ENCODE results near the gene HBA1.
"Not testable (repeated sequence)": the region's sequence is repeated elsewhere in the genome, so short reads cannot be mapped to it uniquely, and the experiment has no call there.

The HBA1 gene

DNA sequence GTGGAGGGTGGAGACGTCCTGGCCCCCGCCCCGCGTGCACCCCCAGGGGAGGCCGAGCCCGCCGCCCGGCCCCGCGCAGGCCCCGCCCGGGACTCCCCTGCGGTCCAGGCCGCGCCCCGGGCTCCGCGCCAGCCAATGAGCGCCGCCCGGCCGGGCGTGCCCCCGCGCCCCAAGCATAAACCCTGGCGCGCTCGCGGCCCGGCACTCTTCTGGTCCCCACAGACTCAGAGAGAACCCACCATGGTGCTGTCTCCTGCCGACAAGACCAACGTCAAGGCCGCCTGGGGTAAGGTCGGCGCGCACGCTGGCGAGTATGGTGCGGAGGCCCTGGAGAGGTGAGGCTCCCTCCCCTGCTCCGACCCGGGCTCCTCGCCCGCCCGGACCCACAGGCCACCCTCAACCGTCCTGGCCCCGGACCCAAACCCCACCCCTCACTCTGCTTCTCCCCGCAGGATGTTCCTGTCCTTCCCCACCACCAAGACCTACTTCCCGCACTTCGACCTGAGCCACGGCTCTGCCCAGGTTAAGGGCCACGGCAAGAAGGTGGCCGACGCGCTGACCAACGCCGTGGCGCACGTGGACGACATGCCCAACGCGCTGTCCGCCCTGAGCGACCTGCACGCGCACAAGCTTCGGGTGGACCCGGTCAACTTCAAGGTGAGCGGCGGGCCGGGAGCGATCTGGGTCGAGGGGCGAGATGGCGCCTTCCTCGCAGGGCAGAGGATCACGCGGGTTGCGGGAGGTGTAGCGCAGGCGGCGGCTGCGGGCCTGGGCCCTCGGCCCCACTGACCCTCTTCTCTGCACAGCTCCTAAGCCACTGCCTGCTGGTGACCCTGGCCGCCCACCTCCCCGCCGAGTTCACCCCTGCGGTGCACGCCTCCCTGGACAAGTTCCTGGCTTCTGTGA is at the start of gene HBA1:
Gene HBA1, plus strand, starts transcription at position 204 of the 906 bp plus-strand sequence. Its CDS starts 37 bp downstream, at position 241.
- H3K4me3 ChIP-seq (ENCODE audit: low read depth in 1 of 2, low read length in 2 of 2), result not testable (repeated sequence)
- H3K27me3 ChIP-seq (ENCODE audit: low read depth, low read length), result peaks cover 38% of the 10 kb centered on the region

DNA sequence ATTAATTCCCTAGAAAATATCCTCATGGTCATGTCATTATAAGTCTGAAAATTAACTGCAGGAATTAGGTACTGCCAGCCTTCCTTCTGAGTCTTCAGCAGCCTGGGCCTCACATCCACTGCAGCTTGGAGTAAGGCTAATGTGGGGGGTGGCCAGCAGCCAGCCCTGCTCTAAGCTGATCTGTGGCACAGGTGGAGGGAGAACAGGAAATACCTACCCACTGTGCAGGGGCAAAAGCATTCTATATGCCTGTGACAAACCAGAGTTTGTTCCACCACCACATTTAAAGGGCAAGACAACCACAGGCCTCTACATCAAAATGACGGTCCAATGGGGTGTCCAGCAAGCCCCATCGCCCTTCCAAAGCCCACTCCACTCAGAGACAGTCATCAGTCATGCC is 47.4 kb upstream of the HBA1 start:
- Histone ChIP-seq H3K27ac (ENCODE audit: low read length) (no peak overlapping the region), H3K27me3 (ENCODE audit: low read depth, low read length) (no peaks in the 10 kb centered on the region), H3K4me3 (ENCODE audit: low read depth in 1 of 2, low read length in 2 of 2) (no peak overlapping the region), H3K9me3 (ENCODE audit: control insufficient read depth in 1 of 2, low read length in 2 of 2) (no peaks in the 10 kb centered on the region), H3K36me3 (ENCODE audit: control insufficient read depth in 1 of 2, insufficient read depth in 2 of 2, low read length in 2 of 2) (peaks cover 3 to 5% of the 10 kb centered on the region in 2 donors), H3K4me1 (ENCODE audit: control insufficient read depth in 1 of 2, insufficient read depth in 2 of 2, low read length in 2 of 2) (no peaks in the 10 kb centered on the region)

More for the DNA sequence above, at the start of gene HBA1:
- not testable (repeated sequence) for H3K9me3 ChIP-seq (ENCODE audit: control insufficient read depth in 1 of 2, low read length in 2 of 2); H3K36me3 ChIP-seq (ENCODE audit: control insufficient read depth in 1 of 2, insufficient read depth in 2 of 2, low read length in 2 of 2); H3K27ac ChIP-seq (ENCODE audit: low read length)
- H3K4me1 ChIP-seq (ENCODE audit: control insufficient read depth in 1 of 2, insufficient read depth in 2 of 2, low read length in 2 of 2), result peaks cover 0 to 17% of the 10 kb centered on the region in 2 donors

DNA sequence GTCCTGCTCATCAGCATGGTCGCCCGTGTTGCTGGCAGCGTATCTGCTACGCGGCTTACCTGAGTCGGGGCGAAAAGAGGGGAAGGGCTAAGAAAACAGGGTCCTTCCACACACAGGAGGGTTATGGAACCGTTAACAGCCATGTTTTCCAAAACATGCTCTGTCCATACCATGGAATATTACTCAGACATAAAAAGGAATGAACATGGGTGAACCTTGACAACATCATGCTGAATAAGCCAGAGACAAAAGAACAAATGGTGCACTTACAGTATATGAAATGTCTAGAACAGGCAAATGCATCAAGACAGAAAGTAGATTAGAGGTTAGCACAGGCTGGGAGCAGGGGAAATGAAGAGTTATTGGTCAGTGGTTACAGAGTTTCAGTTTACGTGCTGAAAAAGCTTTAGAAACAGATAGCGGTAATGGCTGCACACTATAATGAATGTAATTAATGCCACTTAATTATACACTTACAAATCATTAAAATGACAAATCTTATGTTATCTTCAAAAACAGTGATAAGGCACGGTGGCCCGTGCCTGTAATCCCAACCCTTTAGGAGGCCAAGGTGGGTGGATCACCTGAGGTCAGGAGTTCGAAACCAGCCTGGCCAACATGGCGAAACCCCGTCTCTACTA is 45.8 kb upstream of the HBA1 start:
- peaks cover 0 to 3% of the 10 kb centered on the region in 2 donors for H3K36me3 ChIP-seq (ENCODE audit: control insufficient read depth in 1 of 2, insufficient read depth in 2 of 2, low read length in 2 of 2)
- H3K27me3 ChIP-seq (ENCODE audit: low read depth, low read length), result no peaks in the 10 kb centered on the region
- no peaks in the 10 kb centered on the region for H3K4me1 ChIP-seq (ENCODE audit: control insufficient read depth in 1 of 2, insufficient read depth in 2 of 2, low read length in 2 of 2)
- no peaks in the 10 kb centered on the region for H3K9me3 ChIP-seq (ENCODE audit: control insufficient read depth in 1 of 2, low read length in 2 of 2)
- no peak overlapping the region for H3K27ac ChIP-seq (ENCODE audit: low read length)
- no peak overlapping the region for H3K4me3 ChIP-seq (ENCODE audit: low read depth in 1 of 2, low read length in 2 of 2)

DNA sequence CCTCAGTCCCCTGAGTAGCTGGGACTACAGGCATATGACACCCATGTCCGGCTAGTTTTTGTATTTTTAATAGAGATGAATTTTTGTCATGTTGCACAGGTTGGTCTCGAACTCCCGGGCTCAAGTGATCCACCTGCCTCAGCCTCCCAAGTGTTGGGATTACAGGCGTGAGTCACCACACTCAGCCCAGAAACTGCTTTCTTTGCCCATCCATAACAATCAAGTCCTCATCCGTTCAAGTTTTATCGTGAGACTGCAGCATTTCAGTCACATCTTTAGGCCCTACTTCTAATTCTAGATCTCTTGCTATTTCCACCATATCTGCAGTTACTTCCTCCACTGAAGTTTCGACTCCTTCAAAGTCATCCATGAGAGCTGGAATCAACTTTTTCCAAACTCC is 44.4 kb upstream of the HBA1 start:
- Histone ChIP-seq H3K27ac (ENCODE audit: low read length) (no peak overlapping the region), H3K4me3 (ENCODE audit: low read depth in 1 of 2, low read length in 2 of 2) (no peak overlapping the region), H3K27me3 (ENCODE audit: low read depth, low read length) (no peaks in the 10 kb centered on the region), H3K9me3 (ENCODE audit: control insufficient read depth in 1 of 2, low read length in 2 of 2) (no peaks in the 10 kb centered on the region), H3K4me1 (ENCODE audit: control insufficient read depth in 1 of 2, insufficient read depth in 2 of 2, low read length in 2 of 2) (peaks cover 0 to under 1% of the 10 kb centered on the region in 2 donors), H3K36me3 (ENCODE audit: control insufficient read depth in 1 of 2, insufficient read depth in 2 of 2, low read length in 2 of 2) (peaks cover 0 to 3% of the 10 kb centered on the region in 2 donors)

DNA sequence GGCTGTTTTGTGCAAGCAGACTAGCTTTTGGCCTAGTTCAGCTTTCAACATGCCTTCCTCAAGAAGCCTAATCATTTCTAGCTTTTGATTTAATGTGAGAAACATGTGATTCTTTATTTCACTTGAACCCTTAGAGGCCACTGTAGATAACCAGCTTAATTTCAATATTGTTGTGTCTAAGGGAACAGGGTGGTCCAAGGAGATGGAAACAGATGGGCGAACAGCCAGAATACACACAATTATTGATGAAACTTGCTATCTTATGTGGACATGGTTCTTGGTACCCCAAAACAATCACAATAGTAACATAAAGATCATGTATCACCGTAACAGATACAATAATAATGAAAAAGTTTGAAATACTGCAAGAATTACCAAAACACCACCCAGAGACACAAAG is 42.8 kb upstream of the HBA1 start:
- H3K4me3 ChIP-seq (ENCODE audit: low read depth in 1 of 2, low read length in 2 of 2), result no peak overlapping the region
- H3K9me3 ChIP-seq (ENCODE audit: control insufficient read depth in 1 of 2, low read length in 2 of 2), result no peaks in the 10 kb centered on the region
- H3K27me3 ChIP-seq (ENCODE audit: low read depth, low read length), result no peaks in the 10 kb centered on the region
- peaks cover 0 to 3% of the 10 kb centered on the region in 2 donors for H3K36me3 ChIP-seq (ENCODE audit: control insufficient read depth in 1 of 2, insufficient read depth in 2 of 2, low read length in 2 of 2)
- H3K27ac ChIP-seq (ENCODE audit: low read length), result no peak overlapping the region
- H3K4me1 ChIP-seq (ENCODE audit: control insufficient read depth in 1 of 2, insufficient read depth in 2 of 2, low read length in 2 of 2), result peaks cover 0 to 8% of the 10 kb centered on the region in 2 donors

DNA sequence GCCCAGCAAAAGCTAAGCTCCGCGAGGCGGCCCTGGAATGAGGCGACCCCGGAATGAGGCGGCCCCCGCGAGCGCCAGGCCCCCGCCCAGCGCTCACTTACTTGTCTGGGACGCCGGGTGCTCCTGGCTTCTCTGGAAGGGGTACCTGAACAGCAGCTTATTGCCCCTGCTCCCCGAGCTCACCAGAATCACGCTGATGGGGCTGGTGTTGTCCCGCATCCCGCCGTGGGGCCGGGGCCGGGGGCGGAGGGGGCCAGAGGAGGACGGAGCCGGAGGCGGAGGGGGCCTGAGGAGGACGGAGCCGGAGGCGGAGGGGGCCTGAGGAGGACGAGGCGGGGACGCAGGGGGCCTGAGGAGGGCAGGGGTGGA is 38.4 kb upstream of the HBA1 start:
- Histone ChIP-seq H3K27me3 (ENCODE audit: low read depth, low read length) (no peaks in the 10 kb centered on the region), H3K4me1 (ENCODE audit: control insufficient read depth in 1 of 2, insufficient read depth in 2 of 2, low read length in 2 of 2) (peaks cover 0 to 8% of the 10 kb centered on the region in 2 donors), H3K4me3 (ENCODE audit: low read depth in 1 of 2, low read length in 2 of 2) (peak overlapping the region; percentile 46 to 79), H3K9me3 (ENCODE audit: control insufficient read depth in 1 of 2, low read length in 2 of 2) (no peaks in the 10 kb centered on the region), H3K27ac (ENCODE audit: low read length) (no peak overlapping the region), H3K36me3 (ENCODE audit: control insufficient read depth in 1 of 2, insufficient read depth in 2 of 2, low read length in 2 of 2) (no peaks in the 10 kb centered on the region)

DNA sequence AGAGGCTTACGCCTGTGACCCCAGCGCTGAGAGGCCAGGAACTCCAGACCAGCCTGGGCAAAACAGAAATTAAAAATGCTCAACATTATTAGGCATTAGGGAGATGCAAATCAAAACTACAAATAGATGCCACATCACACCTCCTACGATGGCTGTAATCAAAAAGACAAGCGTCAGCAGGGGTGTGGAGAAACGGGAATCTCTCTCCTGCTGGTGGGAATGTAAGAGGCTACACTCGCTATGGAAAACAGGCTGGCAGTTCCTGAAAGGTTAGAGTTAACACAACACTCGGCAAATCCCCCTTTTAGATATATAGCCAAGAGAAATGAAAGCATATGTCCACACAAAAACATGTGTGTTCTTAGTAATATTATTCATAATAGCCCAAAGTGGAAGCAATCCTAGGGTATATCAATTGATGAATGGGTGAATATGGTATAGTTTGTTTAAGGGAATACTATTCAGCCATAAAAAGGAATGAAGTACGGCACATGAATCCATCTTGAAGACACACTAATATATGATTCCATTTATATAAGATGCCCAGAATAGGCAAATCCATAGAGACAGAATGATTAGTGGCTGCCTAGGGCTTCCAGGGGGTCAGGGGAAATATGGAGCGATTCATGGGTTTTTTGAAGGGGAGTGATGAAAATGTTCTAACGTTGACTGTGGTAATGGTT is 36.2 kb upstream of the HBA1 start:
- no peaks in the 10 kb centered on the region for H3K27me3 ChIP-seq (ENCODE audit: low read depth, low read length)
- peaks cover 0 to 8% of the 10 kb centered on the region in 2 donors for H3K4me1 ChIP-seq (ENCODE audit: control insufficient read depth in 1 of 2, insufficient read depth in 2 of 2, low read length in 2 of 2)
- H3K4me3 ChIP-seq (ENCODE audit: low read depth in 1 of 2, low read length in 2 of 2), result no peak overlapping the region
- H3K36me3 ChIP-seq (ENCODE audit: control insufficient read depth in 1 of 2, insufficient read depth in 2 of 2, low read length in 2 of 2), result no peaks in the 10 kb centered on the region
- H3K9me3 ChIP-seq (ENCODE audit: control insufficient read depth in 1 of 2, low read length in 2 of 2), result no peaks in the 10 kb centered on the region
- H3K27ac ChIP-seq (ENCODE audit: low read length), result no peak overlapping the region

DNA sequence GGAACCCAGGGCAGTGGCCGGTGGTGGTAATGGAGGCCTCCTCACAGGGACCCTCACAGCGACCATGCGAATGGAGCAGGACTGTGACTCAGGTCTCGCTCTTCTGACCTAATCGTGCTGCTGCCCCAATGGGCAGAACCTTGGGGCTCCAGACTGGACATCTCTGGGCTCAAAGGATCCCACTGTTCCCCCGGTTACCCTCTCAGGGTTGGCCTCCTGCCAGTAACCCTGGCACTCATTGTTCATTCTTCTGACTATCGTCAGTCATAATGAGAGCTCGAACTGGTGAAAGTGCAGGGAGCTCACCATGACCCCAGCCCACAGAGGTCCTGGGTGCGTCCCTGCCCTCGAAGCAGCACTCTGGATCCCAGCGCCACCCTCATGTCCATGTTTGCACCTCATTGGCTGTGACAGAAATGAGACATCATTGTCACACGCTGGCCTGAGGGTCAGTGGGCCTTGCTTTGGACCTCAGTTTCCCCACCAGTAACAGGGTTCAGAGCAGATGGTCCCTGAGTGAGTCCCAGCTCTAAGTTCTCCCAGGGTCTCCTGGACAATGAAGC is 34.0 kb upstream of the HBA1 start:
- H3K4me1 ChIP-seq (ENCODE audit: control insufficient read depth in 1 of 2, insufficient read depth in 2 of 2, low read length in 2 of 2), result peaks cover 0 to 5% of the 10 kb centered on the region in 2 donors
- H3K9me3 ChIP-seq (ENCODE audit: control insufficient read depth in 1 of 2, low read length in 2 of 2), result no peaks in the 10 kb centered on the region
- H3K27me3 ChIP-seq (ENCODE audit: low read depth, low read length), result no peaks in the 10 kb centered on the region
- no peaks in the 10 kb centered on the region for H3K36me3 ChIP-seq (ENCODE audit: control insufficient read depth in 1 of 2, insufficient read depth in 2 of 2, low read length in 2 of 2)
- H3K4me3 ChIP-seq (ENCODE audit: low read depth in 1 of 2, low read length in 2 of 2), result no peak overlapping the region
- H3K27ac ChIP-seq (ENCODE audit: low read length), result no peak overlapping the region

DNA sequence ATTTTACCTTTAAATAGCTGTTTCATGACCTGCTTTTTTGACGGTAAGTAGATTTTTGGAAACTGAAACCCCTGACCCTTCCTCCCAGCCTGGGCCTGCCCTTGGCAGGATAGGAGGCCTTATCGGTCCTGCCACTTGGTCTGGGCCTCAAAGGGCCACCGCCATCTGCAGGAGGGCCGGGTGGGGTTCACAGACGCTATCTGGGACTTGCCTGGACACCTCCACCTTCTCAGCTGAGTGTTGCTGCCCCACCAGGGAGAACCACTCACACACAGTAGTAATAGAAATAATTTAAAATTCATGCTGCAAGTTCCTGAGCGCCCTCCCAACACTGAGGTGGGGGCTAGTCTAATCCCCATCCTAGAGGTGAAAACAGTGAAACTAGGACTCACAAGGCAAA is 33.4 kb upstream of the HBA1 start:
- Histone ChIP-seq H3K4me1 (ENCODE audit: control insufficient read depth in 1 of 2, insufficient read depth in 2 of 2, low read length in 2 of 2) (no peaks in the 10 kb centered on the region), H3K27ac (ENCODE audit: low read length) (no peak overlapping the region), H3K9me3 (ENCODE audit: control insufficient read depth in 1 of 2, low read length in 2 of 2) (no peaks in the 10 kb centered on the region), H3K4me3 (ENCODE audit: low read depth in 1 of 2, low read length in 2 of 2) (no peak overlapping the region), H3K36me3 (ENCODE audit: control insufficient read depth in 1 of 2, insufficient read depth in 2 of 2, low read length in 2 of 2) (no peaks in the 10 kb centered on the region), H3K27me3 (ENCODE audit: low read depth, low read length) (no peaks in the 10 kb centered on the region)

DNA sequence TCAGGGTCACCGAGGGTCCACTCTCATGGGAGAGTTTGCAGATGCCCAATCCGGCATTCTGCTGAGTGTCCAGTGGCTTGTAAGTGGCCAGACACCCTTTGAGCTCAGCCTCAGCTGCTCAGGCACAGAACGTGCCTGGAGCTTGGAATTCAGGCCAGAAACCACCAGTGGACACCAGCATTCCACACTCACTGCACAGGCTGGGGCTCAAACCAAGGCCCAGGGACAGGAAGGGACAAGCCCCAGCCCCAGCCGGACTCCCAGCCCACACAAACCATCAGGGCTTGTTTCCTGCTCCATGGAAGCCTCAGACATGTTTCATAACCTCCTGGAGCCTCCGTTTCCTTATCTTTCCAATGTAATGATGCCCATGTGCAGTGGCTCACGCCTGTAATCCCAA is 33.0 kb upstream of the HBA1 start:
- Histone ChIP-seq H3K27ac (ENCODE audit: low read length) (no peak overlapping the region), H3K4me1 (ENCODE audit: control insufficient read depth in 1 of 2, insufficient read depth in 2 of 2, low read length in 2 of 2) (no peaks in the 10 kb centered on the region), H3K36me3 (ENCODE audit: control insufficient read depth in 1 of 2, insufficient read depth in 2 of 2, low read length in 2 of 2) (no peaks in the 10 kb centered on the region), H3K9me3 (ENCODE audit: control insufficient read depth in 1 of 2, low read length in 2 of 2) (no peaks in the 10 kb centered on the region), H3K27me3 (ENCODE audit: low read depth, low read length) (no peaks in the 10 kb centered on the region), H3K4me3 (ENCODE audit: low read depth in 1 of 2, low read length in 2 of 2) (no peak overlapping the region)

DNA sequence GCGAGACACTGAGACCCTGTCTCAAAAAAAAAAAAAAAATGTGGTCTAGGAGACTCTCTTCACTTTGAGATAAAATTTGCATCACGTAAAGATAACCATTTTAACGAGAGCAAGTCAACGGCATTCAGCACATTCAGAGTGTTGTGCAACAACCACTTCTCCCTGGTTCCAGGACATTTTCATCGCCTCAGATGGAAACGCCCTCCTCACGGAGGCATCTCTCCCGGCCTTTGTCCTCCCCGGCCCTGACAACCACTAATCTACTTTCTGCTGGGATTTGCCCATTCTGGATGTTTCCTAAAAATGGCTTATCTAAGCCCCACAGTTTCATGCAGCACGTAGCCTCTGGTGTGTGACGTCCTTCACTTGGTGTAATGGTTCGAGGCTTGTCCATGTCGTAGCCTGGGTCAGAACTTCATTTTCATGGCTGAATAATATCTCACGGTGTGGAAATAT is 31.7 kb upstream of the HBA1 start:
- H3K27me3 ChIP-seq (ENCODE audit: low read depth, low read length), result no peaks in the 10 kb centered on the region
- no peak overlapping the region for H3K27ac ChIP-seq (ENCODE audit: low read length)
- H3K9me3 ChIP-seq (ENCODE audit: control insufficient read depth in 1 of 2, low read length in 2 of 2), result no peaks in the 10 kb centered on the region
- H3K36me3 ChIP-seq (ENCODE audit: control insufficient read depth in 1 of 2, insufficient read depth in 2 of 2, low read length in 2 of 2), result no peaks in the 10 kb centered on the region
- H3K4me1 ChIP-seq (ENCODE audit: control insufficient read depth in 1 of 2, insufficient read depth in 2 of 2, low read length in 2 of 2), result no peaks in the 10 kb centered on the region
- no peak overlapping the region for H3K4me3 ChIP-seq (ENCODE audit: low read depth in 1 of 2, low read length in 2 of 2)

All from muscle layer of duodenum (tissue), 2 donors.